GM13976 (cell line): ENCODE data around the gene FAM200C.
"Not testable (repeated sequence)": the region's sequence is repeated elsewhere in the genome, so short reads cannot be mapped to it uniquely, and the experiment has no call there.

Experiments
- DNase-seq: peaks from one replicate; pipeline ENCODE4 v3.0.0; 2012; ENCODE audit warnings: low spot score
- in situ Hi-C: fragments of 300-500 bp; cut with MboI; formaldehyde crosslinking; loops from one replicate; pipeline ENCODE4 v1.12.0; 2022; ENCODE audit warnings: low sequenced_read_pairs, mixed read lengths, inconsistent platforms; ENCODE audit not compliant: unreplicated experiment
- TF ChIP-seq, protein P1 (sequence below): IDR thresholded peaks from 2 replicates; pipeline ENCODE4 v1.5.1; 2012; ENCODE audit warnings: borderline replicate concordance, mild to moderate bottlenecking; ENCODE audit not compliant: insufficient read depth; ENCODE audit errors: extremely low read depth, missing control alignments, control extremely low read depth

Gene FAM200C

DNA sequence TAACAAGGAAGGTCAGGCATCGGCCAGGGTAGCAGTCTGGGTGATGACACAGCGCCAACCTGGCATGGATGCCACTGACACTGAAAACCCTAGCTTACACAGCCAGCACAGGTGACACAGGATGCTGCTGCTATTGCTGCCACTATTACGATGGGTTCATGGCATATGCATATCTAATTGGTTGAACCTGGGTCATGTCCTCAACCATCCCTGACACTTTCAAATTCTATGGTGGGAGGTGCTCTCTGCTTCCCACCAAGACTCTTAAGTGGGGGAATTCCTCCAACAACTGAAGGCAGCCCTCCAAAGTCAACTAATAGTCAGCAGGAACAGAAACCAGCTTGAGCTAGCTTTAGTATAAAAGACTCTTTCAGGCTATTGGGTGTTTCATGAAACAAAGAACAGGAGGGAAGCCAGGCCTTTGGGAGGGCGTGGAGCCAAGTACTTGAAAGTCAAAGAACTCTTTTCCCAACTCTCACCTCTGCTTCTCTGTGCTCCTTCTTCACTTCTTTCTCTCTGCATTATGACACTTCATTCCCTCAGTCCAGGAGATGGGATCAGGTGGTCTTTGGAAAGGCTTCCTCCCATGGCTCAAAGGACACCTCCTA, 43.1 kb upstream of the FAM200C start:
- no peak for DNase-seq
- TF ChIP-seq, protein P1, sequence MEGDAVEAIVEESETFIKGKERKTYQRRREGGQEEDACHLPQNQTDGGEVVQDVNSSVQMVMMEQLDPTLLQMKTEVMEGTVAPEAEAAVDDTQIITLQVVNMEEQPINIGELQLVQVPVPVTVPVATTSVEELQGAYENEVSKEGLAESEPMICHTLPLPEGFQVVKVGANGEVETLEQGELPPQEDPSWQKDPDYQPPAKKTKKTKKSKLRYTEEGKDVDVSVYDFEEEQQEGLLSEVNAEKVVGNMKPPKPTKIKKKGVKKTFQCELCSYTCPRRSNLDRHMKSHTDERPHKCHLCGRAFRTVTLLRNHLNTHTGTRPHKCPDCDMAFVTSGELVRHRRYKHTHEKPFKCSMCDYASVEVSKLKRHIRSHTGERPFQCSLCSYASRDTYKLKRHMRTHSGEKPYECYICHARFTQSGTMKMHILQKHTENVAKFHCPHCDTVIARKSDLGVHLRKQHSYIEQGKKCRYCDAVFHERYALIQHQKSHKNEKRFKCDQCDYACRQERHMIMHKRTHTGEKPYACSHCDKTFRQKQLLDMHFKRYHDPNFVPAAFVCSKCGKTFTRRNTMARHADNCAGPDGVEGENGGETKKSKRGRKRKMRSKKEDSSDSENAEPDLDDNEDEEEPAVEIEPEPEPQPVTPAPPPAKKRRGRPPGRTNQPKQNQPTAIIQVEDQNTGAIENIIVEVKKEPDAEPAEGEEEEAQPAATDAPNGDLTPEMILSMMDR, result no peak
- in situ Hi-C loops, result no loop called here

DNA sequence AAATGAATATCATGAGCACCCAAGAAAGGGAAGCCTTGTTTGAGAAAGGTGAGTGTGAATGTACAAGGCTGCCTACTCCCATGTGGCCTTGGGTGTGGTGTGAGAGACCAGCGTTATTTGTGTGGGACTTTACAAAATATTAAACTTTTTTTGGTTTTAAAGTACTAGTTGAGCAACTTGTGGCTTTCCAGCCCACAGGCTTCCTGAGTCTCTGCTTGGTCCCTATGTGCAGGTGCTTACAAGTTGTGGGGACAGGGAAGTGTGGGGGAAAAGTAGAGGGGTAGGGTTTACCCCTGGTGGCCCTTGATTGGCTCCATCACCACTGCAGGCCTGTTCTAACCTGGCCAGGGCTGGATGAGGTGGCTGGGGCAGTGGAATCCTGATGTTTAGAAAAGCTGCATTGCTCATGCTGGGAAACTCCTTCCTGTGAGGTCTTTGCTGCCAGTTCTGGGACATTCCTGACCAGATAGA, 41.5 kb upstream of the FAM200C start:
- in situ Hi-C loops, result no loop called here
- TF ChIP-seq, protein P1, result no peak
- DNase-seq, result no peak

DNA sequence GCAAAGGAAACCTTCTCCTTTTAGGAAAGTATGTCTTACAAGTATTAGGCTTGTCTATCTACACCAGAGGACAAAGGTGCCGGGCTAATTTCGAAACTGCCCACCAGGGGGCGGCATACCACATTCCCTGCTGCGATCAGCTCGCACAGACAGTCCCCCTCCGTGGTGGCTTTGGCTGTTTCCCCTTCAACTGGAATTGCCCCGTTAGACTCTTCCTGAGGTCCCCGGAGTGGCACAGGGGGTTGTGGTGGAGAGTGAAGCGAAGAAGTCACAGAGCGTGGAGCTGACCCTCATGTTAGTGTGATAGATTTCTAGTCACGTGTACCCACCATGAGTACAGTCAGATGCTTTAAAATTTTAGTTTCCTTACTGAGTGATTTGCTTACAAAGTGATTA, 39.3 kb upstream of the FAM200C start:
- peak; percentile 47 for DNase-seq
- TF ChIP-seq, protein P1, result peak; percentile 70
- in situ Hi-C loops, result loop anchor here (5.0 kb wide), 1 partner anchor 38 kb away; no protein-coding TSS in a partner anchor

GRCh38 chr5:160438316-160439204, 38.7 kb upstream of the FAM200C start:
- TF ChIP-seq, protein P1, result peak; percentile 83
- no peak for DNase-seq
- in situ Hi-C loops, result loop anchor here (5.0 kb wide), 1 partner anchor 39 kb away; no protein-coding TSS in a partner anchor

- DNase-seq, result no peak
- TF ChIP-seq, protein P1, result no peak
- in situ Hi-C loops, result loop anchor here (5.0 kb wide), 1 partner anchor 40 kb away; no protein-coding TSS in a partner anchor
These were observed 37.4 kb upstream of the FAM200C start for GRCh38 chr5:160437271-160437670.

- in situ Hi-C loops, result loop anchor here (5.0 kb wide), 1 partner anchor 41 kb away; no protein-coding TSS in a partner anchor
- not testable (repeated sequence) for DNase-seq
These were observed 36.8 kb upstream of the FAM200C start for GRCh38 chr5:160436661-160437060.

DNA sequence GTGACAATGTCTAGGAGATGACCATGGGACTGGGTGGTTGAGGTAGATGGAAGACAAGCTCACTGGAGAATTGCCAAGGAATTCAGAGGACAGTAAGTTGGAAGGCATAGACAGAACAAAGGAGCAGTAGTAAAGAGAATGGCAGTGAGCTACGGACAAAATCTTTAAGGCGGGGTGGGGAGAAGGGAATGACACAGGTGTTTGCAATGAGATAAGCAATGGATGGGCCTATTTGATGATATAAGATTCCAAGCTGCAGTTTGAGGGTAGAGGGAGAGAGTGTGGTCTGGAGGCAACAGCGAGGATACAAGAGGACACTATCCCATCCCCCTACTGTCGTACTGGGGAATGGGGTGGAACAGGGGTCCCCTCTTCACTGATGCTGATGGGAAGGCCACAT, 36.2 kb upstream of the FAM200C start:
- no peak for DNase-seq
- in situ Hi-C loops, result loop anchor here (5.0 kb wide), 1 partner anchor 41 kb away; no protein-coding TSS in a partner anchor
- TF ChIP-seq, protein P1, result no peak
